ENCODE data around the gene CAT.

The CAT gene

DNA sequence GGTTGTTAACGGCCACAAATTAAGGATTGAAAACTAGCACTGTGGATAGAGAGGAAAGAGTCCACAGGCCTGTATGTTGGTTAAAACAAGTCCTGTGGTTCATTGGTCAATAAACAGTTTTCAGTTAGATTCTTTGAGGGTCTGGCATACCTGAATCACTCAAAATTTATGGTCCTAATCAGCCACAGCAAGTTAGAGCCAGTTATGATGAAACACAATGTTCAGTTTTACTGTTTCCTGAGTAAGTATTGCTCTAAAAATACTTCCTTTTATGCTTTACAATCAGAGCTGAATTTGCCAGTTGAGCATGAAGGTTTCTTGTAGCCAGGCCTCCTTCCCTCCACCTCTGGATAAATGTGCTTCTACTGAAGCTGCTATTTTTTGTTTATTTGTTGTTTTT lies 12.9 kb upstream of the CAT start:
- no peak for DNase-seq

DNA sequence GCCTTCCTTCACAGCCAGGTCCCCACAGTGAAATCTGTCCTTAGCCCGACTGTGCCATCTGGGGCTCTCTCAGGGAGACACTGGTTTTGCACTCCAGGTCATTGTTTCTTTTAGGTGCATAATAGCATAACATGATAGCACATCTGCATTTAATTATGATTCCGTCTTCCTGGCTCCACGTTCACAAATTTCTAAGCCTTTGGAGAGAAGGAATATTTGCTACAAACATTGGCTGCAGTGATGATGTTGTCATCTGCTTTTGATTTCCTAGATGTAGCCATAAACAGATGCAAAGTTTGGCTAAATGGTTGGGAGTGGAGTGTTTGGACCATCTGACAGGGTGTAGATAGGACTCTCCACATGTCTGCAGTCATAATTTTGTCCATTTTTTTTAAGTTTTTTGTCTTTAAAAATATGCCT lies 12.0 kb upstream of the CAT start:
- DNase-seq: no peak

GRCh38 chr11:34427186-34427805 lies 11.4 kb upstream of the CAT start:
- DNase-seq: no peak

GRCh38 chr11:34431979-34432378 lies 6.8 kb upstream of the CAT start:
- DNase-seq: no peak

DNA sequence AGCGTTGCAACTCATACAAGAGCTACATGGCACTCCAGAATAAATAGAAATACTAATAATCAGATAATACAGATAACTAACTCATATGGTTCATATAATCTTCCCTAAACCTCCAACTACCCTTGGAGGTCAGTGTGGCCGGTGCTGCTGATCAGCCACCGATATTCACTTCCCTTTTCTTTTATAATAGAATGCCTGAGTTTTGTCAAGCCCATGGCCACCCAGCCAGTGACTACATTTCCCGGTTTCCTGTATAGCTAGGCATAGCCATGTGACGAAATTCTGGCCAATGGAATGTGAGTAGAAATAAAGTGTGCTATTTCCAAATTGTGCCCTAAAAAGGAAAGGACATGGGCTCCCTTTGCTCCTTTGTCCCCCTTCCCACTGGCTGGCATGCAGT lies 5.9 kb upstream of the CAT start:
- no peak for DNase-seq

- DNase-seq: no peak
These were observed 4.8 kb upstream of the CAT start for GRCh38 chr11:34433899-34434298.

DNA sequence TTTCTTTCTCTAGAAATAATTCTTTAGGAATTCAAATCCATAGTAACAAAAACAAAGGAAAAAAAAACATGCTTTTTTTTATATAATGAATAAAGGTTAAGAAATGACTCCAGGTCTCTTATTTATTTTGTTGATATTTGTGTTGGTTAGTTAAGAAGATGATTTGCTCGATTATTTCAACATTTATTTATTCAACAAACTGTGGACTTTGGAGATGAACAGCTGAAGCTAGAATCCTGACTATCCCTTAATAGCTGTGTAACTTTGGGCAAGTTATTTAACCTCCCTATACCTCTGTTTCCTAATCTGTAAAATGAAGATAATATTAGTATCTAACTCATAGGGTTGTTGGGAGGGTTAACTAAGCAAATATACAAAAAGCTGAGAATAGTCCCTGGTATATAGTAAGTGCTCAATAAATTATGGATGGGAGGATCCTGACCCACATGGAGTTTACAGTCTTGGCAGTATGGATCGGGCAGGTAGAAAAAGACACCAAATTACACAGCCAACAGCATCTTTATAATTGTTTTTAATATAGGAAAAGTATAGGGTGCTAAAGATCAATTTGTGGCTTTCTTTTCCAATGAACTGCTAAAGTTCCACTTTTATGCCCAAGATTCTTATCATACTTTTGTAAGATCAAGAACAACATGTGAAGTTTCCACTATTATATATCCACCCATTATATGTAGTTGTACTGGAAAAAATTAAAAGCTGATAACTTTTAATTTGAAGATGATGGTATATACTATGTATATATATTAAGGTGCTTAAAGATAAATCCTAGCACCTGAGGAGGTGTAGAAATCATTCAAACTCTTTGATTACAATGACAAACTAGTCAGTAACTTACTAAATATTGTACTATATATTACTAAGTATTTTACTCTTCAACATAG lies 1.3 kb upstream of the CAT start:
- no peak for DNase-seq

DNA sequence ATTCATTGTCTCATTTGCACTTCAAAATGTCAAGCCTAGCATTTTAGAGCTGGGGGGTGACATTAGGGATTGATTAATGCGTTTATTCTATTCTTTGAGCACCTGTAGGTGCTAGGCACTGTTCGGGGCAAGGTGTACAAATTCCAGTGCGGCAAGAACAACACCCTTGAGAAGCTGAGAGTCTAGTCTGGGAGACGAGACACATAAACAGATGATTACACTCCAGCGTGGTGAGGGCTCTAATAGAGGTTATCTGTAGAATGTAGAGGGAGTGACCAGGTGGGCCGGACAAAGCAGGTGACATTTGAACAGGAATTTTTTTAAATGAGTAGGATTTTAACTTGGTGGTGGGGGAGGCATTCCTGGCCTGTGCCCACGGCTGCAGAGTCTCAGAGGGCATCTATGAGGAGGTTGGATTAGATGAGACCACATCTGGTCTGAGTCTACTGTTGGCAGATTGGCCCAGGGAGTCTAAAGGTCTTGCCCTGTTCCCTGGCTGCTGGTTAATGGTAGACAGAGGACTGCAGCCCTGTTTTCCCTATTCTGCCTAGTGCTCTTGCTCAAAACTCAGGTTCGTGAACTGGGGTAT lies 970 bp downstream of the CAT start:
- no peak for DNase-seq

DNA sequence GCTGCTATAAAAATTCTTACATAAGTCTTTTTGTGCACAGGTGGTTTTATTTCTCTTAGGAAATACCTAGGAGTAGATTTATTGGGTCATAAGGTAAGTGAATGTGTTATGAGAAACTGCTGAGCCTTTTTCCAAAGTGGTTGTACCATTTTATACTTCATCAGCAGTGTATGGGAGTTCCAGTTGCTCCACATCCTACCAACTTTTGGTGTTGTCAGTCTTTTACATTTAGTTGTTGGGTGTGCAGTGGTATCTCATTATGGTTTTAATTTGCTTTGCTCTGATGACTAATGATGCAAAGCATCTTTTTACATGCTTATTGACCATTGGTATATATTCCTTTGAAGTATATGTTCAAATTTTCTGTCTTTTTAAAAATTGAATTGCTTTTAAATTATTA lies 3.1 kb downstream of the CAT start:
- no peak for DNase-seq

- no peak for DNase-seq
These were observed 4.4 kb downstream of the CAT start for GRCh38 chr11:34443136-34443535.

- DNase-seq: no peak
These were observed 5.7 kb downstream of the CAT start for GRCh38 chr11:34444428-34444827.

DNA sequence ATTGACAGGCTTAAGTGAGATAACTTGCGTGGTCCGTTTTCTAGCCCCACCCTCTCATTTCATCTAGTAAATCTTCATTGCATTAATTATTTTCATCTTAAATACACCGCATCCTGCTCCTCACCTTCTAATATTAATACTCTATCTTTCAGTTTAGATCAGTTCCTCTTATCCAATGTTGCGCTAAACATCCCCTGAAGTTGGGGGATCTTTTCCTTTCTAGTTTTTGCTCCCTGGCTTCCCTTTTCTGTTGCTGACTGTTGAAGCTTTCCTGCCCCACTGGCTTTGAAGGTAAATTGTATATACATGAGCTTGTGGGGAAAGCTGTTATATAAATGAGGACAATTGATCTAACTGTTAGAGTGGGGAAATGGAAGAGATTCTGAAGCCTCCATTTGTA lies 7.2 kb downstream of the CAT start:
- no peak for DNase-seq

DNA sequence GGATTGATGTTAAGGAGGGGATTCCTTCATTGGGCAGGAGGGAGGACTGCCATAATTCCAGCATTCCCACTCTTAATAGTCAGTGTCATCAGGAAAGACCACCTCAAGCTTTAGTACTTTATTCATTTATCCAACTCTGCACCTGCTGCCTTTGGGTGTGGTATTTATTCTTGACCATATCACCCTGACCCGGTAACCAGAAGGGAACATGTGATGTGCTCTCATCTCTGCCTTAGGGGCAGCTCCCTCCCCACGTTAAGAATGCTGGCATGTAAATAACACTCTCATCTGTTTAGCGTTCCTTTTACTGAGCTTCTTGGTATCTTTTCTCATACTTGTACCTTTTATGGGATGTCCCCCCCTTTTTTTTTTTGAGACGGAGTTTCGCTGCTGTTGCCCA lies 7.7 kb downstream of the CAT start:
- DNase-seq: no peak

- no peak for DNase-seq
These were observed 8.3 kb downstream of the CAT start for GRCh38 chr11:34447044-34447443.

DNA sequence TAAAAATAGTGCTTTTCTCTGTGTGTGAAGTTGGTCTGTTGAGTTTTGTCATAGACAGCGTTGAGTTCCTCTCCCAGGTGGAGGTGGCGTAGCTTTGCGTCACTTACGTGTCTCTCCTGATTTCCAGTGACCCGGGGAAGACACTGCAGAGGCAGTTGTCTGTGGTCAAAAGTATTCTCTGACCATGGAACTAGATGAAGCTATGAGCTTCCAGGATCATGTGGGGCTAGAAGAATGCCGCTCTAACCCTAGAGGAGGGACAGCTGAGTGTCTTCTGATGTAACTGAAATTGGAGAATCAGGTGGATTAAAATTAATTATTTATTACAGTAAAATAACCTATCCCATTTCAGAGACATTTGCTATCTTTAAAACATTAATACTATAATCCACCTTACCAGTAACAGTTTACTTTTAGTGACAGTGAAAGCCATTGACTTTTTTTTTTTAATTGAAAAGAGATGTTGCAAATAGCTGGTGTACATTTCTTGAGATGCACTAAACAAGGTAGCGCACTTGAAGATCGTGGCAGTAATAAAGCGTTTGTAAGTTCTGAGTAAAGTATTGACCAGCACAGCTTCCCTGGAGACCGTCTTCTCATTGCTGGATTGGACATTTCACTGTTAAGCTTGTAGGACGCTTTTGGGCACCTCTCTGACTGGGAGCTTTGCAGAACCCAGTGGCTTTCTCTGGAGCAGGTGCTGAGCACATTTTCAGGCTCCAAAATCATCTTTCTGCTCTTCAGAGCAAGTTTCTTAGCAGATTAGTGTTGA lies 9.7 kb downstream of the CAT start:
- DNase-seq: no peak

DNA sequence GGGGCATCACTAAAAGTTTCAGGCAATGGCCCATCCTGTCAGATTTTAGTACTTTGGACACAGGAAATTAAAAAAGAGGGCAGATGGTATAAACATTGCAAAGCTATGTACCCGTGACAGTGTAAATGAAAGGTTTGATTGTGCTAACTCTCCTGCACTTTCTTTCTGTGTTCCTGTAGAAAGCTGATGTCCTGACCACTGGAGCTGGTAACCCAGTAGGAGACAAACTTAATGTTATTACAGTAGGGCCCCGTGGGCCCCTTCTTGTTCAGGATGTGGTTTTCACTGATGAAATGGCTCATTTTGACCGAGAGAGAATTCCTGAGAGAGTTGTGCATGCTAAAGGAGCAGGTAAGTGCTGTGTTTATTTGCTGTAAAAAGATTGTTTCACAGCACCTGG lies 10.3 kb downstream of the CAT start:
- DNase-seq: no peak

- no peak for DNase-seq
These were observed 12.3 kb downstream of the CAT start for GRCh38 chr11:34451053-34451452.

- no peak for DNase-seq
These were observed 15.7 kb downstream of the CAT start for GRCh38 chr11:34454308-34455032.

- DNase-seq: no peak
These were observed 18.9 kb downstream of the CAT start for GRCh38 chr11:34457607-34458006.

GRCh38 chr11:34458525-34458924 lies 19.8 kb downstream of the CAT start:
- DNase-seq: no peak

- no peak for DNase-seq
These were observed 20.9 kb downstream of the CAT start for GRCh38 chr11:34459507-34460162.

- no peak for DNase-seq
These were observed 21.5 kb downstream of the CAT start for GRCh38 chr11:34460278-34460677.

All from T-helper 9 cell (primary cell).